GOT3 (cell line): ENCODE results near the gene CAMK1.

Source experiments
- DNase-seq: peaks from one replicate; lab custom pipeline; 2025; ENCODE audit warnings: mixed read lengths; lab: John Stamatoyannopoulos, UW

CAMK1 gene

GRCh38 chr3:9769426-9770275 lies at the start of gene CAMK1:
Gene CAMK1 (minus strand): TSS chr3:9769947. CDS start chr3:9767749, 2,198 bp downstream.
- DNase-seq, result peak; percentile 21

GRCh38 chr3:9818666-9819335 lies 49.1 kb upstream of the CAMK1 start:
- DNase-seq, result no peak

GRCh38 chr3:9817436-9817835 lies 47.7 kb upstream of the CAMK1 start:
- DNase-seq, result no peak

- no peak for DNase-seq
Observed at GRCh38 chr3:9815986-9816385, 46.2 kb upstream of the CAMK1 start.

- DNase-seq, result no peak
Observed at GRCh38 chr3:9812870-9813483, 43.2 kb upstream of the CAMK1 start.

GRCh38 chr3:9810846-9811245 lies 41.1 kb upstream of the CAMK1 start:
- no peak for DNase-seq

- DNase-seq, result no peak
Observed at GRCh38 chr3:9810433-9810770, 40.7 kb upstream of the CAMK1 start.

GRCh38 chr3:9809615-9810432 lies 40.1 kb upstream of the CAMK1 start, which contains the start of gene TTLL3:
Gene TTLL3 (plus strand): TSS chr3:9810262. CDS start chr3:9810662, 400 bp downstream.
- DNase-seq, result peak; percentile 10

GRCh38 chr3:9809239-9809614 lies 39.5 kb upstream of the CAMK1 start:
- DNase-seq, result no peak

- peak; percentile 10 for DNase-seq
Observed at GRCh38 chr3:9808345-9809037, 38.7 kb upstream of the CAMK1 start.

GRCh38 chr3:9807981-9808344 lies 38.2 kb upstream of the CAMK1 start:
- DNase-seq, result no peak

- DNase-seq, result no peak
Observed at GRCh38 chr3:9806688-9807589, 37.2 kb upstream of the CAMK1 start.

- DNase-seq, result no peak
Observed at GRCh38 chr3:9806137-9806536, 36.4 kb upstream of the CAMK1 start.

GRCh38 chr3:9804996-9805395 lies 35.2 kb upstream of the CAMK1 start:
- no peak for DNase-seq

GRCh38 chr3:9803494-9803893 lies 33.7 kb upstream of the CAMK1 start:
- no peak for DNase-seq

GRCh38 chr3:9800529-9800928 lies 30.8 kb upstream of the CAMK1 start:
- no peak for DNase-seq

GRCh38 chr3:9797196-9797945 lies 27.6 kb upstream of the CAMK1 start:
- no peak for DNase-seq

GRCh38 chr3:9795207-9795606 lies 25.5 kb upstream of the CAMK1 start:
- DNase-seq, result no peak

GRCh38 chr3:9794400-9794799 lies 24.7 kb upstream of the CAMK1 start:
- no peak for DNase-seq
